PC-3 (cell line): ENCODE data around the gene ZCCHC9. TPM values are rescaled to one million over a fixed set of nuclear protein-coding genes. Genes with fewer than 3 reads are reported as not detected.
A peak's percentile ranks its signal among the peaks of the same experiment; 100 is the strongest.

Experiments used
- ATAC-seq: fragments of 200-7000 bp; cut with Tn5 transposase; 2 replicates; pipeline ENCODE4 v1.9.1; 2020; ENCODE audit warnings: mild to moderate bottlenecking, moderate library complexity
- Bru-seq: library from RNA; stranded (reverse); fragments of 400-500 nt; gene quantifications from one replicate; lab custom pipeline; 2021; lab: Mats Ljungman, UMichigan
- BruChase-seq, 2 experiments: library from RNA; stranded (reverse); fragments of 400-500 nt; gene quantifications; one replicate each; lab custom pipeline; 2021; lab: Mats Ljungman, UMichigan
- BruUV-seq: library from RNA; stranded (reverse); fragments of 400-500 nt; replicated peaks from 2 replicates; lab custom pipeline; 2021; lab: Mats Ljungman, UMichigan
- CTCF ChIA-PET: fragments of 300-600 bp; sonication (Branson Sonifier 250); formaldehyde crosslinking; loops from one replicate; lab custom pipeline; 2022; ENCODE audit warnings: antibody characterized with exemption; lab: Charles Lee
- POLR2A ChIA-PET: fragments of 300-600 bp; sonication (Branson Sonifier 250); formaldehyde crosslinking; loops from one replicate; lab custom pipeline; 2022; ENCODE audit warnings: antibody characterized with exemption; ENCODE audit not compliant: unreplicated experiment; lab: Charles Lee
- DNase-seq: peaks from one replicate; pipeline ENCODE4 v3.0.0-alpha.2; 2015
- H2AFZ ChIP-seq: fragments of 300-600 bp; sonication (generic); 2 replicates; pipeline ENCODE4 v1.6.0; 2016; ENCODE audit warnings: antibody characterized with exemption, low read length
- H3F3A ChIP-seq: fragments of 300-600 bp; sonication (generic); one replicate; pipeline ENCODE4 v1.6.0; 2017; ENCODE audit warnings: antibody characterized with exemption, low read length, control low read depth, mild to moderate bottlenecking; ENCODE audit not compliant: unreplicated experiment
- H3K27ac ChIP-seq: fragments of 300-600 bp; sonication (generic); 2 replicates; pipeline ENCODE4 v1.5.1; 2016; ENCODE audit warnings: mild to moderate bottlenecking, low read length
- H3K27me3 ChIP-seq: fragments of 300-600 bp; sonication (generic); 2 replicates; pipeline ENCODE4 v1.6.1; 2016; ENCODE audit warnings: low read length, mixed read lengths
- H3K36me3 ChIP-seq: fragments of 300-600 bp; sonication (generic); 2 replicates; pipeline ENCODE4 v1.6.1; 2016; ENCODE audit warnings: low read depth, mixed run types, low read length, mixed read lengths
- H3K4me1 ChIP-seq: fragments of 300-600 bp; sonication (generic); 2 replicates; pipeline ENCODE4 v1.5.1; 2016; ENCODE audit warnings: low read length; ENCODE audit not compliant: insufficient read depth
- H3K4me2 ChIP-seq: fragments of 300-600 bp; sonication (generic); 2 replicates; pipeline ENCODE4 v1.6.0; 2016; ENCODE audit warnings: low read length
- H3K4me3 ChIP-seq: fragments of 300-600 bp; sonication (generic); 2 replicates; pipeline ENCODE4 v1.5.1; 2016; ENCODE audit warnings: mild to moderate bottlenecking, low read length, mixed read lengths
- H3K79me2 ChIP-seq: fragments of 300-600 bp; sonication (generic); 2 replicates; pipeline ENCODE4 v1.6.1; 2017; ENCODE audit warnings: low read length, mixed read lengths
- H3K9ac ChIP-seq: fragments of 300-600 bp; sonication (generic); 2 replicates; pipeline ENCODE4 v1.6.0; 2016; ENCODE audit warnings: mild to moderate bottlenecking, low read length
- H3K9me2 ChIP-seq: fragments of 300-600 bp; sonication (generic); replicated peaks from 2 replicates; pipeline ENCODE4 v1.6.1; 2016; ENCODE audit warnings: mixed run types, low read length, mixed read lengths
- H3K9me3 ChIP-seq: fragments of 300-600 bp; sonication (generic); 2 replicates; pipeline ENCODE4 v1.6.1; 2016; ENCODE audit warnings: low read length, mixed read lengths
- H4K20me1 ChIP-seq: fragments of 300-600 bp; sonication (generic); 2 replicates; pipeline ENCODE4 v1.6.1; 2016; ENCODE audit warnings: low read length, mixed read lengths
- EZH2 ChIP-seq: fragments of 300-600 bp; sonication (generic); IDR thresholded peaks from one replicate; pipeline ENCODE4 v1.6.1; 2017; ENCODE audit warnings: antibody characterized with exemption, mild to moderate bottlenecking, low read length; ENCODE audit not compliant: unreplicated experiment
- EZH2phosphoT487 ChIP-seq: fragments of 300-600 bp; sonication (generic); IDR thresholded peaks from 2 replicates; pipeline ENCODE4 v1.6.1; 2018; ENCODE audit warnings: mild to moderate bottlenecking, antibody characterized with exemption, low read length, borderline replicate concordance
- intact Hi-C: fragments of 100-400 bp; cut with micrococcal nuclease; formaldehyde crosslinking; loops from 2 replicates; pipeline ENCODE4 v1.9.0; 2023
- long read RNA-seq: library from polyadenylated mRNA; unstranded; transcript quantifications from one replicate; pipeline ENCODE4 v2.0.0, GENCODE V29; 2021; ENCODE audit not compliant: unreplicated experiment
- total RNA-seq: library from RNA; depleted of rRNA; stranded (reverse); fragments of >200 nt; gene quantifications from 2 replicates; pipeline ENCODE4 v1.2.3, GENCODE V29; 2014; rRNA removed
- TF ChIP-seq, protein P1 (sequence below): fragments of 300-600 bp; sonication (generic); conservative IDR thresholded peaks from 2 replicates; pipeline ENCODE4 v1.5.1; 2017; ENCODE audit warnings: antibody characterized with exemption, low read depth, mild to moderate bottlenecking, low read length

Gene ZCCHC9, protein sequence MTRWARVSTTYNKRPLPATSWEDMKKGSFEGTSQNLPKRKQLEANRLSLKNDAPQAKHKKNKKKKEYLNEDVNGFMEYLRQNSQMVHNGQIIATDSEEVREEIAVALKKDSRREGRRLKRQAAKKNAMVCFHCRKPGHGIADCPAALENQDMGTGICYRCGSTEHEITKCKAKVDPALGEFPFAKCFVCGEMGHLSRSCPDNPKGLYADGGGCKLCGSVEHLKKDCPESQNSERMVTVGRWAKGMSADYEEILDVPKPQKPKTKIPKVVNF
- 19.4 and 22.7 TPM in 2 replicates for total RNA-seq
- percentile 93 among the genes with signal in this experiment for Bru-seq, nascent RNA
- percentile 89 among the genes with signal in this experiment for BruChase-seq, experiment 1, labeled RNA remaining after a 6-hour chase
- percentile 93 among the genes with signal in this experiment for BruChase-seq, experiment 2, labeled RNA remaining after a 2-hour chase
- long read RNA-seq, full-length matches to known transcripts: 15 of 32 reads
- long read RNA-seq, partial matches to known transcripts: 13 of 32 reads
- long read RNA-seq, other reads (novel, unspliced or antisense): 4 of 32 reads

DNA sequence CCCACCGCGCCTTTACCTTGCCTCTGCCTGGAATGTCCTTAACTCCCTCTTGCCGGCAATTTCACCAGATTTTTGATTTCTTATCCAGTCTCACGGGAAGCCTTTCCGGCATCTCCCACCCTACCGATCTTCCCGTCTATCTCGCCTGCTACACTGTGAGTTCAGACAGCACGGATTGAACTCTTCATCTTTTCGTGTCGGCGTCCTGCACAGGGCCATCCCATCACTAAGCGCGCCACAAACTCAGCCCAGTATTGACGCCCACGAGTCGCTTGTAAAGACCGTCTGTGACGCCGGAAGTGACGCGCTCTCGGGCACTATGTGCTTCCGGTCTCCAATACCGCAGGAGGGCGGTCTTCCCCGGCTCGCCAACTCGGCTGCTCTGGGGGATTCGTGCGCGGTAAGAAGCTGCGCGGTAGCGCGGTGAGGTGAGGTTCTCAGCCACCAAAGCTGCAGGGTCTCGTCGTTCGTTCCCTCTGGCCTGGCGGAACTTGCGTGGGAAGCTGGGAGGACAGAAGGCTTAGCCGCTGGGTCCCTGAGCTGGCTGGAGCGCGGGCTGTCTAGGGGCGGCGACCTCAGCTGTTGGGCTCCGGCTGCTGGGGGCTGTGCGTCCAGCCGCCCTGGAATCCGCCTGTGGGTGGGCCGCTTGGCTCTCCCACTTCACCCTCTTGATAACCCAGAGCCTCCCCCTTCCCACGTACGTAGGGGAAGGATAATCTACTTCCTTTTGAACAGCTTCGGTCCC is at the start of gene ZCCHC9:
TSS of gene ZCCHC9 (plus strand) at position 317 of the 745 bp plus-strand sequence. CDS start 3,171 bp downstream, outside the sequence.
- H3K4me1 ChIP-seq: peaks cover 39% of the 10 kb centered on the region
- TF ChIP-seq EZH2: no peak
- TF ChIP-seq, protein P1, sequence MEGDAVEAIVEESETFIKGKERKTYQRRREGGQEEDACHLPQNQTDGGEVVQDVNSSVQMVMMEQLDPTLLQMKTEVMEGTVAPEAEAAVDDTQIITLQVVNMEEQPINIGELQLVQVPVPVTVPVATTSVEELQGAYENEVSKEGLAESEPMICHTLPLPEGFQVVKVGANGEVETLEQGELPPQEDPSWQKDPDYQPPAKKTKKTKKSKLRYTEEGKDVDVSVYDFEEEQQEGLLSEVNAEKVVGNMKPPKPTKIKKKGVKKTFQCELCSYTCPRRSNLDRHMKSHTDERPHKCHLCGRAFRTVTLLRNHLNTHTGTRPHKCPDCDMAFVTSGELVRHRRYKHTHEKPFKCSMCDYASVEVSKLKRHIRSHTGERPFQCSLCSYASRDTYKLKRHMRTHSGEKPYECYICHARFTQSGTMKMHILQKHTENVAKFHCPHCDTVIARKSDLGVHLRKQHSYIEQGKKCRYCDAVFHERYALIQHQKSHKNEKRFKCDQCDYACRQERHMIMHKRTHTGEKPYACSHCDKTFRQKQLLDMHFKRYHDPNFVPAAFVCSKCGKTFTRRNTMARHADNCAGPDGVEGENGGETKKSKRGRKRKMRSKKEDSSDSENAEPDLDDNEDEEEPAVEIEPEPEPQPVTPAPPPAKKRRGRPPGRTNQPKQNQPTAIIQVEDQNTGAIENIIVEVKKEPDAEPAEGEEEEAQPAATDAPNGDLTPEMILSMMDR: peak; percentile 11; the same call in 1 of the 2 replicates
- TSS peak; percentile 70 for BruUV-seq
- DNase-seq (peak; percentile 90), ATAC-seq (peak; percentile 71)
- H4K20me1 ChIP-seq: no peaks in the 10 kb centered on the region
- CTCF ChIA-PET: interaction anchor here (0.6 to 0.7 kb wide), 3 partner anchors 127 to 270 kb away, joined by 3 read pairs; no protein-coding TSS in a partner anchor
- H3K4me3 ChIP-seq: peak within 1 kb of the TSS; percentile 87
- peak within 1 kb of the TSS; percentile 84 for H2AFZ ChIP-seq
- peak within 1 kb of the TSS; percentile 95 for H3K27ac ChIP-seq
- no peaks in the 10 kb centered on the region for H3K9me2 ChIP-seq
- peak within 1 kb of the TSS; percentile 97 for H3K9ac ChIP-seq
- peaks cover 75% of the 10 kb centered on the region for H3K79me2 ChIP-seq
- H3K36me3 ChIP-seq: peaks cover 11% of the 10 kb centered on the region
- no peaks in the 10 kb centered on the region for H3K27me3 ChIP-seq
- H3K9me3 ChIP-seq: no peaks in the 10 kb centered on the region
- peak within 1 kb of the TSS; percentile 90 for H3K4me2 ChIP-seq
- intact Hi-C loops: loop anchor here (5.0 kb wide), 3 partner anchors 206 to 861 kb away; partner anchors contain the start of gene SSBP2
- POLR2A ChIA-PET: interaction anchor here (0.7 kb wide), 1 partner anchor 150 kb away, joined by 3 read pairs; no protein-coding TSS in a partner anchor
- peaks cover 10% of the 10 kb centered on the region for H3F3A ChIP-seq

DNA sequence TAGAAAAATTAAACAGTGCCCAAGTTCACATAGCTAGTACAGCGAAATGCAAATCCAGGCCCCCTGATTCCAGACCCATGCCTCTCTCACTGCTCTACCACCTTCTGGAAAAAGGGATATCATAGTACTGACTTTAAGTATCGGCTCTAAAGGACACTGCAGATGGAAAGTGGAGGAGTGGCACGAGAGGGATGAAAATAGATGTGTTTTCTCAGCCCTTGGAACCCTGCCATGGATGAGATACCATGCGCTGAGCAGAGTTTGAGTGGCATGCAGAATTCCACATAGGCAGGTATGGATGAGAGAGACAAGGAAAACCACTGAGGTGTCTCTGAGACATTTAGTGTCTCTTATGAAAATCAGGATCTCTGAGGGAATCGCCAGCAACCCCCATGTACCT is 49.5 kb upstream of the ZCCHC9 start:
- CTCF ChIA-PET: no interaction called here
- BruUV-seq: no TSS peak

More for the DNA sequence above, 49.5 kb upstream of the ZCCHC9 start:
- Histone ChIP-seq H3F3A (no peaks in the 10 kb centered on the region), H3K4me2 (no peak overlapping the region), H3K27ac (no peak overlapping the region), H2AFZ (no peak overlapping the region), H4K20me1 (no peaks in the 10 kb centered on the region), H3K4me1 (0 out of 2 replicates have a peak, but pooled peaks cover 3% of the 10 kb centered on the region), H3K9me2 (no peaks in the 10 kb centered on the region), H3K9ac (no peak overlapping the region), H3K9me3 (no peaks in the 10 kb centered on the region), H3K36me3 (no peaks in the 10 kb centered on the region), H3K79me2 (no peaks in the 10 kb centered on the region), H3K27me3 (no peaks in the 10 kb centered on the region), H3K4me3 (no peak overlapping the region)
- intact Hi-C loops: no loop called here
- no peak for TF ChIP-seq EZH2
- TF ChIP-seq EZH2phosphoT487: no peak
- TF ChIP-seq, protein P1: no peak
- POLR2A ChIA-PET: no interaction called here
- DNase-seq (no peak), ATAC-seq (no peak)
